Body of pancreas (tissue), 4 donors: ENCODE data around the gene NRXN2. TPM values are rescaled to one million over a fixed set of nuclear protein-coding genes. Genes with fewer than 3 reads are reported as not detected.

Experiments used
- ATAC-seq: fragments of 150-250 bp; one replicate; pipeline ENCODE4 v1.9.1; 2016
- DNase-seq, 4 donors: peaks; one replicate each; pipeline ENCODE4 v3.0.0-alpha.2; 2019
- H3K27ac ChIP-seq, 4 donors: fragments of 200-600 bp; sonication (generic); 1 replicate in 3 of 4; 2 replicates in 1 of 4; pipeline versions ENCODE4 v1.5.1 to v1.6.1; 2016 to 2019; ENCODE audit warnings: mild to moderate bottlenecking in 1 of 4, mixed read lengths in 1 of 4, moderate library complexity in 1 of 4
- H3K27me3 ChIP-seq, 2 donors: fragments of 200-600 bp; sonication (generic); one replicate each; pipeline ENCODE4 v1.6.0; 2016; ENCODE audit warnings: mild to moderate bottlenecking in 1 of 2
- H3K36me3 ChIP-seq, 2 donors: fragments of 200-600 bp; sonication (generic); replicated peaks in 1 of 2; 2 replicates each; pipeline ENCODE4 v1.5.1; 2016; ENCODE audit warnings: low read depth in 2 of 2; ENCODE audit not compliant: insufficient read depth in 1 of 2
- H3K4me1 ChIP-seq: fragments of 200-600 bp; sonication (generic); one replicate; pipeline ENCODE4 v1.6.0; 2016
- H3K4me3 ChIP-seq, 2 donors: fragments of 200-600 bp; sonication (generic); 1 replicate in 1 of 2; 2 replicates in 1 of 2; pipeline ENCODE4 v1.5.1; 2016 to 2019
- H3K9me3 ChIP-seq, 3 donors: fragments of 200-600 bp; sonication (generic); 1 replicate in 2 of 3; 2 replicates in 1 of 3; pipeline ENCODE4 v1.5.1; 2016
- CTCF ChIP-seq, 7 experiments: fragments of 450-650 bp in 4 of 7; fragments of 200-600 bp in 3 of 7; sonication (generic) in 3 of 7; IDR thresholded peaks; one replicate each; pipeline ENCODE4 v1.5.1; 2016 to 2019; ENCODE audit warnings: antibody characterized with exemption in 7 of 7
- POLR2A ChIP-seq, 3 donors: fragments of 450-650 bp; IDR thresholded peaks; one replicate each; pipeline ENCODE4 v1.6.1; 2016; ENCODE audit warnings: antibody characterized with exemption in 3 of 3, mild to moderate bottlenecking in 2 of 3
- WGBS, 2 donors: methylation state at CpG; one replicate each; pipeline ENCODE4 v1.1.5; 2017; 5-methylcytosine and 5-hydroxymethylcytosine counted together
- intact Hi-C: fragments of 100-400 bp; cut with DNase I; formaldehyde crosslinking; loops from one replicate; pipeline ENCODE4 v1.15.1; 2023
- total RNA-seq, 2 donors: library from RNA; depleted of rRNA; stranded (reverse); fragments of >200 nt; gene quantifications; one replicate each; pipeline ENCODE4 v1.1.0, GENCODE V29; 2016

NRXN2 gene
- total RNA-seq, 2 donors from 2014 or later, result 1.3 to 4.9 TPM

DNA sequence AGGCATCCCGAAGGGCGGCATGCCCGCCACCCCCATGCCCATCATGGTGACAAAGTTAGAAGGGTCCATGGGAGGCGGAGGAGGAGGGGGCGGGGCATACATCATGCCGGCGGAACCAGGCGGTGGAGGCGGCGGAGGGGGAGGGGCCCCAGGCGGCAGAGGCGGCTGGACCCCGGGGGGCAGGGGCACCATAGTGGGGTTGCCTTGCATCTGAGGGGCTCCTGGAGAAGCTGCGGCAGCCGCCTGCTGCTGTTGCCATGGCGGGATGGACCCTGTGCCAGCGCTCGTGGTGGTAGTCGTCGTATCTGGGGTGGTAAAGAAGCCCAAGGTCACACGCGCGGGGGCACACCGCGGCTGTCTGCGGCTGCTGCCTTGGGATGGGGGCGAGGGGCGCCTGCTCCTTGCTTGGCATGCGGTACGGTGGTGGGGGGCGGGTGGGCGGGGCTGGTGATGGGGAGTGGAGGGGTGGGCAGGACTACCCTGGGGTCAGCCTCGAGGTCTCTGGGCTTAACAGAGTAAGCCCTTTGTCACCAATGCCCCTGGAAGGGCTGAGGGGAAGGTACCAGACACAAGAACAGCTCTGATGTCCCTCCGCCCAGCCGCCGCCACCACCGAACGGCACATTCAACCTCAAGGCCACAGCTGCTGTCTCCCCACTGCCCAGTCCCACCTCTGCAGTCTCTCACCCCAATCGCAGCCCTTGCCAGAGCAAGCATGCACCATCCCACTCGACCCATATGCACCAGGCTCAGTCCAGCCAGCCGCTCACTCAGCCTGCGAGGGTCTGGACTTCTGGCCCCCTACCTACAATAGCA, 43.1 kb upstream of the NRXN2 start:
- peaks cover 44 to 62% of the 10 kb centered on the region in 2 donors for H3K36me3 ChIP-seq
- peaks cover 9% of the 10 kb centered on the region for H3K4me1 ChIP-seq
- DNase-seq (peak in 2 of 4 donors; percentile 19 to 25), ATAC-seq (no peak)
- H3K27ac ChIP-seq, result no peak overlapping the region
- intact Hi-C loops, result no loop called here
- H3K9me3 ChIP-seq, result no peaks in the 10 kb centered on the region
- no peaks in the 10 kb centered on the region for H3K27me3 ChIP-seq
- WGBS, 2 donors, result 85 to 94% methylated on average over 35 to 40 of the region's 42 CpGs
- no peak overlapping the region for H3K4me3 ChIP-seq
- TF ChIP-seq CTCF (IDR thresholded peaks at IDR 0.05) (no peak), POLR2A (IDR thresholded peaks at IDR 0.05) (no peak)

DNA sequence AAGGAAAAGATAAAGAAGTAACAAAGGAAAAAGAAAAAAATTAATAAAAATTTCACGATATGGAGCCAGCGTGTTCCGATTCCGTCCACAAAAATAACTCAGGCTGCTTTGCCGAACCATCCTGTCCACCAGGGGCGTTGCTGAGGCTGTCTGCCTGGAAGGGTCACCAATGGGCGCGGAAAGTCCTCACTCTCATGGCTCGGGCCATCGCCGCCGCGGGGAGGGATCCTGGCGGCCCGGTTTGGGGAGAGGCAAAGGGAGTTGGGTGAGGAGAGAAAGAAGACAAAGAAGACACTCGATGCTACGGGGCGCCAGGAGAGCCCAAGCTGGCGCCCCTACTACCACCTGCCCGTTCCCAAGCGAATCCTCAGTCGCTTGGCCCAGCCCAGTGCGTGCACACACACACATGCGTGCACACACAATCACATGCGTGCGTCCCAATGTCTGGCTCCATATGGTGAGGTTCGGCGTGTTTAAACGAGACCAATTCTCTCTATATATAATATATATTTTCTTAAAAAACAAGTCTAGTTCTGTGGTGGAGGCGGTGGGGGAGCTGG, 42.4 kb upstream of the NRXN2 start:
- WGBS, 2 donors, result 89 to 93% methylated on average over 30 of the region's 30 CpGs
- ATAC-seq (no peak), DNase-seq (peak in 2 of 4 donors; percentile 10 to 16)
- peak in 2 of 7 experiments; percentile 15 to 18 for TF ChIP-seq CTCF (IDR thresholded peaks at IDR 0.05)
- TF ChIP-seq POLR2A (IDR thresholded peaks at IDR 0.05), result no peak
- intact Hi-C loops, result no loop called here
- no peak overlapping the region for H3K27ac ChIP-seq
- H3K9me3 ChIP-seq, result no peaks in the 10 kb centered on the region
- peaks cover 9% of the 10 kb centered on the region for H3K4me1 ChIP-seq
- H3K27me3 ChIP-seq, result no peaks in the 10 kb centered on the region
- no peak overlapping the region for H3K4me3 ChIP-seq
- H3K36me3 ChIP-seq, result peaks cover 42 to 57% of the 10 kb centered on the region in 2 donors

- Histone ChIP-seq H3K36me3 (peaks cover 36 to 52% of the 10 kb centered on the region in 2 donors), H3K27ac (no peak overlapping the region)
- TF ChIP-seq CTCF (IDR thresholded peaks at IDR 0.05) (no peak), POLR2A (IDR thresholded peaks at IDR 0.05) (no peak)
Measured at GRCh38 chr11:64764753-64765152, 41.8 kb upstream of the NRXN2 start.

GRCh38 chr11:64764040-64764611, 41.1 kb upstream of the NRXN2 start:
- Histone ChIP-seq H3K36me3 (peaks cover 30 to 46% of the 10 kb centered on the region in 2 donors), H3K27ac (peak overlapping the region in 3 of 4 donors; percentile 8 to 27 (median 23)), H3K27me3 (no peaks in the 10 kb centered on the region), H3K4me3 (no peak overlapping the region), H3K4me1 (peaks cover 9% of the 10 kb centered on the region), H3K9me3 (no peaks in the 10 kb centered on the region)
- peak in 1 of 4 donors; percentile 7 for DNase-seq
- no peak for TF ChIP-seq POLR2A (IDR thresholded peaks at IDR 0.05)
- no peak for TF ChIP-seq CTCF (IDR thresholded peaks at IDR 0.05)
- 64 to 69% methylated on average over 11 of the region's 11 CpGs for WGBS, 2 donors
- no peak for ATAC-seq
- intact Hi-C loops, result no loop called here

More at GRCh38 chr11:64764753-64765152, 41.8 kb upstream of the NRXN2 start:
- 81 to 83% methylated on average over 8 of the region's 8 CpGs for WGBS, 2 donors
- Histone ChIP-seq H3K27me3 (no peaks in the 10 kb centered on the region), H3K9me3 (no peaks in the 10 kb centered on the region), H3K4me1 (peaks cover 9% of the 10 kb centered on the region), H3K4me3 (no peak overlapping the region)
- intact Hi-C loops, result no loop called here
- no peak for ATAC-seq
- peak in 1 of 4 donors; percentile 2 for DNase-seq
